ENCODE results near the gene ACOX1. TPM values are rescaled to one million over a fixed set of nuclear protein-coding genes. Genes with fewer than 3 reads are reported as not detected.

ACOX1 gene
- total and polyA plus RNA-seq, 2 of the 13 experiments (the other 11 are each of a cell fraction or from before 2014, with no cell fraction given): 86.4 to 120 TPM

DNA sequence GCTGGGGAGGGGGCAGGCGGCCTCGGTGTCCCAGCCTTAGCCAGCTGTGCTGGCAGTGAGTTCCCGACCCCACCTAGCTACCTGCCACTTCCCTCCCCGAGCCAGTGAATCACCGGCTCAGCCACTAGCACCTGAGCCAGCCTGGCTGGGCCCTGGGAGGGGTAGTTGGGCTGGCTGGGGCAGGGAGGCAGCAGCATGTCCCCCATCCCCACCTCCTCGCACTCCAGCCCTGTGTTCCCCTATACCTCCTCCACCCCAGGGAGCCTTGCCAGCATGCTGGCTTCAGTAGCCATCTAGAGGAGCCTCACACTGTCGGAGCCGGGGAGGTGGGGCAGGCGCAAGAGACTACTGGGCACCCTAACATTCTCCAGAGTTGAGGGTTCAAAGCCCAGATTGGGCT is 45.4 kb upstream of the ACOX1 start:
- TF ChIP-seq ZNF431 (CRISPR knock-in tag; IDR thresholded peaks at IDR 0.05; ENCODE audit: borderline replicate concordance, low read depth) (no peak), ZZZ3 (CRISPR knock-in tag; IDR thresholded peaks at IDR 0.05; ENCODE audit: borderline replicate concordance) (no peak), GTF3A (CRISPR knock-in tag; conservative IDR thresholded peaks at IDR 0.05) (no peak), ZNF317 (CRISPR knock-in tag; IDR thresholded peaks at IDR 0.05) (no peak), BRF2 (CRISPR knock-in tag; IDR thresholded peaks at IDR 0.05) (no peak), ZNF567 (CRISPR knock-in tag; IDR thresholded peaks at IDR 0.05; ENCODE audit: borderline replicate concordance) (no peak)
- TF ChIP-seq, protein P1, sequence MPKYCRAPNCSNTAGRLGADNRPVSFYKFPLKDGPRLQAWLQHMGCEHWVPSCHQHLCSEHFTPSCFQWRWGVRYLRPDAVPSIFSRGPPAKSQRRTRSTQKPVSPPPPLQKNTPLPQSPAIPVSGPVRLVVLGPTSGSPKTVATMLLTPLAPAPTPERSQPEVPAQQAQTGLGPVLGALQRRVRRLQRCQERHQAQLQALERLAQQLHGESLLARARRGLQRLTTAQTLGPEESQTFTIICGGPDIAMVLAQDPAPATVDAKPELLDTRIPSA (CRISPR knock-in tag; IDR thresholded peaks at IDR 0.05; ENCODE audit: borderline replicate concordance): no peak
- TF ChIP-seq, protein P2, sequence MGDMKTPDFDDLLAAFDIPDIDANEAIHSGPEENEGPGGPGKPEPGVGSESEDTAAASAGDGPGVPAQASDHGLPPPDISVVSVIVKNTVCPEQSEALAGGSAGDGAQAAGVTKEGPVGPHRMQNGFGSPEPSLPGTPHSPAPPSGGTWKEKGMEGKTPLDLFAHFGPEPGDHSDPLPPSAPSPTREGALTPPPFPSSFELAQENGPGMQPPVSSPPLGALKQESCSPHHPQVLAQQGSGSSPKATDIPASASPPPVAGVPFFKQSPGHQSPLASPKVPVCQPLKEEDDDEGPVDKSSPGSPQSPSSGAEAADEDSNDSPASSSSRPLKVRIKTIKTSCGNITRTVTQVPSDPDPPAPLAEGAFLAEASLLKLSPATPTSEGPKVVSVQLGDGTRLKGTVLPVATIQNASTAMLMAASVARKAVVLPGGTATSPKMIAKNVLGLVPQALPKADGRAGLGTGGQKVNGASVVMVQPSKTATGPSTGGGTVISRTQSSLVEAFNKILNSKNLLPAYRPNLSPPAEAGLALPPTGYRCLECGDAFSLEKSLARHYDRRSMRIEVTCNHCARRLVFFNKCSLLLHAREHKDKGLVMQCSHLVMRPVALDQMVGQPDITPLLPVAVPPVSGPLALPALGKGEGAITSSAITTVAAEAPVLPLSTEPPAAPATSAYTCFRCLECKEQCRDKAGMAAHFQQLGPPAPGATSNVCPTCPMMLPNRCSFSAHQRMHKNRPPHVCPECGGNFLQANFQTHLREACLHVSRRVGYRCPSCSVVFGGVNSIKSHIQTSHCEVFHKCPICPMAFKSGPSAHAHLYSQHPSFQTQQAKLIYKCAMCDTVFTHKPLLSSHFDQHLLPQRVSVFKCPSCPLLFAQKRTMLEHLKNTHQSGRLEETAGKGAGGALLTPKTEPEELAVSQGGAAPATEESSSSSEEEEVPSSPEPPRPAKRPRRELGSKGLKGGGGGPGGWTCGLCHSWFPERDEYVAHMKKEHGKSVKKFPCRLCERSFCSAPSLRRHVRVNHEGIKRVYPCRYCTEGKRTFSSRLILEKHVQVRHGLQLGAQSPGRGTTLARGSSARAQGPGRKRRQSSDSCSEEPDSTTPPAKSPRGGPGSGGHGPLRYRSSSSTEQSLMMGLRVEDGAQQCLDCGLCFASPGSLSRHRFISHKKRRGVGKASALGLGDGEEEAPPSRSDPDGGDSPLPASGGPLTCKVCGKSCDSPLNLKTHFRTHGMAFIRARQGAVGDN (CRISPR knock-in tag; IDR thresholded peaks at IDR 0.05): peak; percentile 10; the same call in 1 of the 2 replicates
- ATAC-seq: no peak
- H3K9me3 ChIP-seq (ENCODE audit: low read length): no peaks in the 10 kb centered on the region
- no TSS peak for BruUV-seq (replicated peaks)
- H3K4me1 ChIP-seq (ENCODE audit: insufficient read depth, low read length): peaks cover 40% of the 10 kb centered on the region
- POLR2A ChIA-PET: no interaction called here
- H3K4me3 ChIP-seq (replicated peaks in 1 of 3; ENCODE audit: insufficient read depth in 1 of 3, low read depth in 2 of 3, low read length in 3 of 3): no peak overlapping the region
- CTCF ChIA-PET (ENCODE audit: low intra/inter-chr PET ratio, low total read pairs): no interaction called here
- H3K79me2 ChIP-seq (ENCODE audit: insufficient read depth, low read length): no peaks in the 10 kb centered on the region
- H3K27ac ChIP-seq (ENCODE audit: extremely low read length, insufficient read depth, low read length): no peak overlapping the region
- H3K9ac ChIP-seq (ENCODE audit: insufficient read depth, low read depth, low read length): no peak overlapping the region
- H3K4me2 ChIP-seq (ENCODE audit: low read depth, low read length): no peak overlapping the region
- peaks cover 1 to 9% of the 10 kb centered on the region in 2 experiments; a peak in 4 of 5 replicates for H3K36me3 ChIP-seq (replicated peaks in 1 of 2; ENCODE audit: control insufficient read depth in 1 of 2, insufficient read depth in 2 of 2, low read length in 2 of 2)
- no peak for FAIRE-seq
- no peak overlapping the region for H2AFZ ChIP-seq (ENCODE audit: low read length)
- in situ Hi-C loops (cut with HindIII; ENCODE audit: extremely low pct_ligation_motif_present, low pct_unique_long_range_greater_than_20kb) (no loop called here), intact Hi-C loops (cut with micrococcal nuclease; ENCODE audit: unreplicated experiment) (no loop called here)
- no peaks in the 10 kb centered on the region for H4K20me1 ChIP-seq (ENCODE audit: insufficient read depth, low read length)
- WGBS (ENCODE audit: low lambda C conversion rate): 100% methylated on average over 1 of the region's 9 CpGs
- DNase-seq (ENCODE audit: low spot score): no peak
- no peaks in the 10 kb centered on the region; a peak in 1 of 5 replicates for H3K27me3 ChIP-seq (ENCODE audit: control insufficient read depth in 1 of 2, insufficient read depth in 2 of 2, low read length in 2 of 2)
